GM21786 (cell line): ENCODE measurements around the gene RFNG.

Experiments
- ATAC-seq: cut with Tn5 transposase; IDR thresholded peaks from one replicate; pipeline ENCODE4 v1.9.1; 2021; ENCODE audit not compliant: unreplicated experiment

The RFNG gene

DNA sequence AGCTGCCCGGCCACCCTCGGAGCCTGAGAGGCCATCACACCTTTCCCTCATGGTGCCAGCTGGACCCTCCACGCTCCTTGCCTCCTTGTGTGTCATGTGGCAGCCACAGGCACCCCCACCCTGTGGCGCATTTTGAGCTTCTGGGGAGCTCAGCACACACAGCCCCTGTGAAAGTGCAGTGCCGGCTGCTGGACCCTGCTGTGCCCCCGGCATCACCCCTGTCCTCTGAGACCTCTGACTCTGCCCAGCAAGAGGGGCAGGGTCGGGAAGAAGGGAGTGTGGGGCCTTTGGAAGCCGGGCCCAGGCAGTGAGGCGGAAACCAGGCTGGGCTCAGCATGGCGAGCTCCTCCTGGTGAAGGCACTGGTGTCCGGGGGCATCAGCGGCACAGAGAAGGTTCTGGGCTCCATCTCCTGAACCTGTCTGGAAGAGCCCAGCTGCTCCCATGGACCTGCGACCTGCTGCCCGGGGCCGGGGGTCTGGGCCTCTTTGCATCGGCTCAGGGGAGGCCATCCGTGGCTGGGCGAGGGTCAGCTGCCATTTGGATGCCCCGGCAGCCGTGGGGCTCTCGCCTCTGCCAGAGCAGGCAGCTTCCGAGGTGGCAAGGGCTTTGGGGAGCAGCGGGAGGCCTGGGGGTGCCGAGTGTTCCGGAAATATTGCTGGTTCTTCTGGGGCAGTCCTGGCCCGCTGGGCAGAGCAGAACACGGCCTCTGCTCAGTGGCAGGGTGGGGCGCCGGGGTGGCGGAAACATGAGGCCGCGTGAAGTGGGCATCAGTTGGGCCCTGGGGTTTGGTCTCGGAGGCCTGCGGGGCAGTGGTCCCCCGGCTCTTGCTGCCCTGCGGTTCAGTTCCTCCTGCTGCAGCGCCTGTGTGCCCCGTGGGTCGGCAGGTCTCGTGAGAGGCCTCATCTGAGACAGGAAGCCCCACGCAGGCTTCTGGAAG lies 46.8 kb downstream of the RFNG start:
- no peak for ATAC-seq

DNA sequence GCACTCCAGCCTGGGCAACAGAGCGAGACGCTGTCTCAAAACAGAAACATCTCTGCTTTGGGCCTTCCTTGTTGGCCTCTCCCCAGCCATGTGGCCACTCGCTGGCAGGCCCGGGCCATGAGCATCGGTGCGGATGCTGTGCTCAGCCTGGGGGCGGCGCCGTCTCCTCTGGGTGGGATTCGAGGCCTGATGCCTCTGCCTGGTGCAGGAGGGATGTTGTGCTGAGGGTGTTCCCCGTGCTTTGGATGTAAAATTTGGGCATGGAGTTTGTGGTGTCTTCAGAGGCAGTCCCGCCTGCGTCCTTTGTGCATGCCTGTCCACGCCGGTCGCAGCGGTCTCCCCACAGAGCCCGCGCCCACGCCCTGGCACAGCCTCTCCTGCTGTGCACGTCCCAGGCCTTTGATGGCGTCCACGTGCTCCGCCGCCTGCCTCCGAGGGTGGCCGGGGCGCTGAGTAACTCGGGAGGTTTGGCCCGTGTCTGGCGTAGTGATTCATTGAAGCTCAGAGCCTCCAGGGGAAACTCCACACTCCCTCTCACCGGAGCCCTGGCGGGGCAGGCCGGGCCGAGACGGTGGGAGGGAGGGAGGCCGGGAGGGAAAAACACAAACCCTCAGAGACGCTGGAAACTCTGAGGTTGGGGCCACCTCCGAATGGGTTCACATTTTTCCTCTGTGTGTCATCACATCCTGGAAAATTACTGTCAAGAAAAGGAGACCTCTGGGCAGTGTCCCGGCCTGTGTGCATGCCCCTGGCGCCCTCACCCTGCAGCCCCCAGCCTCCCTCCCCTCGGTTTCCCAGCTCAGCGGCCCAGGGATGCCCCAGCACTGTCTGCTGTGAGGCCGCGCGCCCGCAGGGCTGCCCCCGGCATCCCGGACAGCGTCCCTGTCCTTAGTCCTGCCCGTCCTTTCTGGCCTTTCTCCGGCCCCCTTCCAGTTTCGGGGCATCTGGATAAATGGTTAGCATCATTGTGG lies 47.9 kb downstream of the RFNG start:
- no peak for ATAC-seq

DNA sequence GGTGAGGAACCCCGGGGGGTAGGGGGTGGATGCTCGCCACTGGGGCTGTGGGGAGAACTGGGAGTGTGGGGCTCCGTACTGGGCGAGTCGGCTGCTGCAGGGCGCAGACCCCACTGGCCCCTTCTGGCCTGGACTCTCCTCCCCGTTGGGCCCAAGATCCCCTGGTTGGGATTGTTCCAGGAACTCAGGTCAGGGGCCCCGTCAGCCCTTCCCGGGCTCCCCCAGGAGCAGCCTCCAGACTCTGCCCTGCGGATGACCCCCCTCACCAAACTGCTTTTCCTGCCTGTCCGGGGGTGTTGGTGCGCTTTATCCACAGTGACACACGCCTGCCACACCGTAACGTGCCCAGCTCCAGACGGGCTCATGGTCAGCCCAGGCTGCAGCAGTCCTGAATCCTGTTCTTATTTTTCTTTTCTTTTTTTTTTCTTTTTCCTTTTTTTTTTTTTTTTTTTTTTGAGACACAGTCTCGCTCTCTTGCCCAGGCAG lies 50.0 kb downstream of the RFNG start:
- ATAC-seq: no peak

DNA sequence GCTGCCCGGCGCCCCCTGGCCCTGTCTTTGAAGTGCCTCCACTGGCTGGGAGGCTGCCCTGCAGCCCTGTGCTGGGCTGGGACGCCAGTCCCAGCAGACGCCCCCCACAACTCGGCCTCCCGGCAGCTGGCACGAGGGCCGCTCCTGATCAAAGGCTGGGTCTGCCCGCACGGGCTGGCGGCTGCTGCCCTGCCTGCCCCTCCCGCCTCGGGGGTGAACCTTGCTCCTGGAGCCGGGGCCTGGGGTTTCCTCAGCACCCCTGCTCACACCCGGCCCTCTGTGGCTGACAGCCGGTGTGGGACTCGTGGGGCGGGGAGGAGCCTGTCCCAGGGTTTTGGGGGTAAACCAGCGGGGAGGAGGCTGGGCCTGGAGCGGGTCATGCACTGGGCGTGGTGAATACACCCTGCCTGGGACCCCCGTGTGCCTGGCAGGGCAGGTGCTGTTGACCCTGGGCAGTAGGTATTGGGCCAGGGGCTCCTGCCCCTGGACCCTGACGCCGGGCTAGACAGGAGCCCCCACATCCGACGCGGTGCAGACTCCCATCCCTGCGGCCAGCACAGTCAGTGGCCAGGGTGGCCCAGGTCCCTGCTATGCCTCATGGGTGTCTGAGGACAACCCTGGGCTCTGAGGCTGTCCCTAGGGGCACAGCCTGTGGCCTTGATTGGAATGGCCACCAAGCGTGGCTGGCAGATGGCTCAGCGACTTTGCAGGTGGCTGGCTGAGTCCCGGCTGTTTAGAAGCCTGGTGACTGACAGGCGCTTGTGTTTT lies 50.6 kb downstream of the RFNG start:
- ATAC-seq: no peak

DNA sequence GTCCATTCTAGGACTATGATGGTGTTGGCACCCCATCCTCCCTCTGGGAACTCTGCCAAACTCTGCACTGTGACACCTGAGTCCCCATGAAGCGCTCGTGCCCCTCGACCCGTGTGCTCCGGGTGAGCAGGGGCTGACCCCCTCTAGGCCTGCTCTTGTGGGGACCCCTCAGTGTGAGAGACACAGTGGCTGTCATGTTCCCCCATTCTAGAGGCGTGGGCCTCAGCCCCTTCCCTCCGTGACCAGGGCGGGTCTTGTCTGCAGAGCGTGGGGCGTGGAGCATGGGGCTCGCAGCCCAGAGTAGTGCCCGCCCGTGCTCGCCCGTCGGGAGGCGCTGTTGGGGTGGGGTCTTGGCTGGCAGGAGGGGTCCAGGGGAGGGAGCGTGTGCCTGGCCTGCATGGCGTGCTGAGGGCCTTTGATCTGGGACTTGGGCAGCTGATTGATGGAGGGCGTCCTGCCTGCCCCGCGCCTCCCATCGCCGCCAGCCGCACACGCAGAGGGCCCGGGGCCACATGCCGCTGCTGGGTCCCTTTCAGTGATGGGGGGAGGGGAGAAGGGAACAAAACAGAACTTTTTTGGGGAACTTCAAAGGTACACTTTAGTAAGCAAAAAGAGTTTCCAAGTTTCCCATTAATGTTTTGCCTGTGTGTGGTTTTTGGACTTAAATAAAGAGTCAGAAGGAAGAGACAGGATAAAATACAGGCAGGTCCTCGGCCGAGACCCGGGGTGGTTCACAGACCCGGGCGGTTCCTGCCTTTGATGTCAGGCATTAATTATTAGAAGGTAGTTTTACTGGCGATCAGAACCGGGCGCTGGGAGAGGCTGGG lies 51.4 kb downstream of the RFNG start:
- no peak for ATAC-seq

DNA sequence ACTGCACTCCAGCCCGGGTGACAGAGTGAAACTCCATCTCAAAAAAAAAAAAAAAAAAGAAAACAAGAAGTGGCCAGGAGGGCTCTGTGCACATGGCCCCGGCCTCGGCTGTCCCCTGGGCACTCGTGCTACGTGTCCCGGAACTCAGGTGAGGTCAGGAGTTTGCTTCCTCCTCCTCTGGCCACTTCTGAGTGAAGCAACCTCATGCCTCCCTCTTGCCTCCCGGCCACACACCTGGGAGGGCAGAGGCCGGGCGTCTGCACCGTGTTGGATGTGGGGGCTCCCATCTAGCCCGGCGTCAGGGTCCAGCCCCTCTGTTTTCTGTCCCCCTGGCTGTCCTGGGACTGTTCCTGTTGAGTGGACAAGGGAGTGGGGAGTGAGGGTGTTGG lies 52.0 kb downstream of the RFNG start:
- ATAC-seq: no peak

DNA sequence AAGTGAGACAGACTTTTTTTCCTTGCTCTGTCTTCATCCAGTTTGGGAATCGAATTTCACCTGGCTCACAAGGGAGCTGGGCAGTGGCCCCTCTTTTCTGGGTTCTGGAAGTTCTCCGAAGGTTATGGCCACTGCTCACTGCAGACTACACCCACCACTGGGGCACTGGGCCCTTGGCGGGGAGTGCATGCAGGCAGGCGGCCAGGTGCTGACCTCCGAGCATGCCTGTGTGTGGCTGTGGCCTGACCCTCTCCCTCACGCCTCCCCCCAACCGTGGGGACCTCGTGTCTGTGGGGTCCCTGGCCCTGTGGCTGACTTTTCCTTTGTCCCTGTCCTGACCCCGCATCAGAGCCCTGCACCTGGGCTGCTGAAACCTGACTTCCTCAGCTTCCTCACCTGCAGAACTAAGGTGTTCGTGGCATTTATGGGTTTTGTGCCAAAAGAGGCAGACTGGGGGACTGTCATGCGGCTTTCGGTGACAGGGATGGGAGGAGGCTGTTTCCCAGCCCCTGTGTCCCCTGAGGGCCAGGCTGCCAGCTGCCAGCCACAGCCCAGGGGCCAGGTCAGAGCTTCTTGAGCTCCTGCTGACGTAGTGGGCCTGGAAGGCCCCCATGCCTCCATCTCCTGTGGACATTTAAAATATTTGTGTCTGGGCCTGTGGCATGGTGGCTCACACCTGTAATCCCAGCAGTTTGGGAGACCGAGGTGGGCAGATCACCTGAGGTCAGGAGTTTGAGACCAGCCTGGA lies 52.7 kb downstream of the RFNG start:
- no peak for ATAC-seq

DNA sequence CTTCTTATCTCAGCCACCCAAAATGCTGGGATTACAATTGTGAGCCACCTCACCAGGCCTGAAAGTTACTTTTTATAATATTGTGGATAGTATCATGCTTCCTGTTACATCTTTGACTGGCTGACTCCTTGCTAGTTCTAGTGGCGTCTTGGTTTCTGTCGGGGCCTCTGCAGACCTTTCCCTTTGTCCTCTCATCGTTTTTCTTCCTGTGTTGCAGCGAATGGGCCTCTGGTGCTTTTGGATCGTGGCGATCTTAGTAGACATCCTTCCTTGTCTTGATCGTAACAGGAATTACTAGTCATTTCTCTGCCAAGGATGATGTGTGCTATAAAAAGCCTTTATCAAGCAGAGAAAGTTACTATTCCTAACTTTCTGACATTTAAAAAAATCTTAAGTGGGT lies 53.4 kb downstream of the RFNG start:
- ATAC-seq: no peak
